Measurements from ENCODE around the gene NT5C1A.
A peak's percentile ranks its signal among the peaks of the same experiment; 100 is the strongest.

The NT5C1A gene

GRCh38 chr1:39659110-39659509, 12.8 kb downstream of the NT5C1A start:
- DNase-seq (ENCODE audit: low spot score) = no peak

DNA sequence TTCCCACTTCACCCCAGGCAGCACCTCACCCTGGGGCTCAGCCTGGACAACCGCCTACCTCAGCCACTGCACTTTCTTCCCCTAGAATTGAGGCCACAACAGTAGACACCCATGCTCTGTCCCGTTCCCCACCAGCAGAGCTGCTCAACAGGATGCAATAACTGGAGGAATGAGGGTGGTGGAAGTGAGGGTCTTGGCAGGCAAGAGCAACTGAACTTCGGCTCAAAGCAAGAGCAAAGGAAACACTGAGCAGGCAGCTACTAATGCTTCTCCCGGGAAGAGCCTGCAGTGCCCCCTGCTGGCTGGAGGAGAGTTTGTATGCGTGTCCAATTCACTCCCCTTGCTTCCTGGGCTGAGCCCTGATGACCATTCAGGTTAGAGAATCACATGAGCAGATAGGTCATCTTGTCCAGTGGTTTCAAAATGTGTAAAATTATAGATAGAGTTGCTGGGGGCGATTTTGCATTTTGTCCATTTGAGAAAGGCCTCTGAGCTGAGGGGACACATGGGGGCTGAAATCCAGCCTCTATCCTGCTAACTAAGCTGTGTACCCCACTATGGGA, 13.9 kb downstream of the NT5C1A start:
- DNase-seq (ENCODE audit: low spot score) = peak; percentile 66

DNA sequence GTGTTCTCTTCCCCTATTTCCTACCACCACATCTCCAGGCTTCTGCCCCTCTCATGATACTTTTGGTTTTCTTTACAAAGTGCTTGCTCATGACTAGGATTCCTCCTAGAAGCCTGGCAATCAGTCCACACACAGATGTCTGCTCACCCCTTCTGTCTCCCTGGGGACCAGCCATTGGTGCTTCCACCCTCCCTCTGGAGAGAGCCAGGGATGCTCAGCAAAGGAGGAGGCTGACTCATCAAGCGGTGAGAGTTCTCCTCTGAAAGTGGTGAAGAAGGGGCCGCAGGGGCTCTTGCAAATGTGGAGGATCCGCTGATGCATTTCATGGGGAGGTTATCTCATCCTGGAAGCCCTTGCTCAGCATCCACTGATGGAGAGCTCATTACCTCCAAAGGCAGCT, 14.5 kb downstream of the NT5C1A start:
- no peak for DNase-seq (ENCODE audit: low spot score)

DNA sequence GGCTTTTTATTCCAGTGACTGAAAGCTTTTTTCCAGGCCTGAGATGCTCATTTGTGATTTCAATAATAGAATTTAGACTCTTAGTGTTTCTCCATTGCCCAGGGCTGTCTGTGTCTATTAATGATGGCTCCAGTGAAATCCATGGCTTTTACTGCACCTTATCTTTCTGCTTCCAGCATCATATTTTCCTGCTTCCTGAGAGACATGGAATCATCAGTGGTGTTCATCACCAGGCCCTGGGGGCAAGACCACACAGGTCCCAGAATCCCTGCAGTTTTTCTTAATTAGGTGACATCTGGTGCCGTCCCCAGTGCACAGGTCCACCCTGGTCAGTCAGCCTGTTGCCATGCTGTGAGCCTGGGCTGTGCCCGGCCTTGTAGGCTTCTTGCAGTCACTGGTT, 15.5 kb downstream of the NT5C1A start:
- DNase-seq (ENCODE audit: low spot score) = no peak

GRCh38 chr1:39655578-39656268, 16.2 kb downstream of the NT5C1A start:
- DNase-seq (ENCODE audit: low spot score) = no peak

DNA sequence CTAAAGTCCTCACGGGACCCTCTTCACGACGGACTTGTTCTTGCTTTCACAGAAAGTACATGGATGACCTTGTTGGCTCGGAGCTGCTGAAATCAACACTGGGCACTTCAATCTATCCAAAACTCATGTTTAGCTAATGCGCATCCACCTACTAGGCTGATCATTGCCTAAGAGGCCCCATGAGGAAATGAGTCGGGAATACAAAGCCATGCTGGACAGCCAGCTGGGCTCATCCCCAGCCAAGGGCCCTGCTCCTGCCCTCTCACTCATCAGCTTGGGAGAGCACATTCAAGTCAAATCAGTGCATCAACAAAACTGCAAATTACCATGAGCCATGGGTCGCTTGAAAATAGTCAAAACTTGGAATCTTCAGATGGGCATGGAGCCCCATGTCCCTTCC, 17.6 kb downstream of the NT5C1A start:
- DNase-seq (ENCODE audit: low spot score) = no peak

DNA sequence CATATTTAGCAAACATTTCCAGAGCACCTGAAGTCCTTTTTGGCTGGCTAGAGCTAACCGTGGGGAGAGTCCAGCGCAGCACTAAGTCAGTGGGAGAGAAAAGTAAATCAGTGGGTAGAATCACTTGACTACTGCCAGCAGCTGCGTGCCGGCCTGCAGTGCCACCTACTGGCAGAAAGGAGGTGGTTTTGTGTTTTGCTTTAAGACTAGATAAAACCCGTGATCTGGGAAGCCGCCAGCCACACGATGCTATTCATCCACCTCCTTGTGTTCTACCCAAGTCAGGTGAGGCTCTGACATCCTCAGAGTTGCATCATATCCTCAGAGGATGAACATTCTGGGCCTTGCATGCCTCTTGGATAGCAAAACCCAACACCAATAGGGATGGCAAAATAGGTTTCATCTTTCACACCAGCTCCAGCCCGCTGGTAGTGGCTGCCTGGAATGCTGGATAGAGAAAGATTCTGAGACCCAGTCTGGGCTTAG, 18.3 kb downstream of the NT5C1A start:
- peak; percentile 80 for DNase-seq (ENCODE audit: low spot score)

DNA sequence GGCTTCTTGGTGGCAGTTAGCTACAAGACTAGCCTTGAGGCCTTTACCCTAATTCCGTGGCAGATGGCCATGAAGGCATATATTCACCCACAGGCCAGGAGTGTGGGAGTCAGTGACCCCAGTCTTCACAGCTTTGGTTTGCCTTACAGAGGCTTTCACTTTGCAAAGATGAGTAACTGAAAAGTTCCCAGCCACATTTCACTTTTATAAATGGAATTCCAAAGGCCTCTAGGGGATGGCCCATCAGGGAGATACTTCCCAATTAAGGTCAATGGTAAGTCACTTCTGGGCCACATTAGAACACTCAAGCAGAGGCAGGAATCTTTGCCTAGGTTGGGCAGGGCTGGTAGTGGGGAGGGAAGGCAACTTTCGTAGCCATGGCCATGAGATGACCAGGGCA, 19.4 kb downstream of the NT5C1A start:
- DNase-seq (ENCODE audit: low spot score) = no peak

DNA sequence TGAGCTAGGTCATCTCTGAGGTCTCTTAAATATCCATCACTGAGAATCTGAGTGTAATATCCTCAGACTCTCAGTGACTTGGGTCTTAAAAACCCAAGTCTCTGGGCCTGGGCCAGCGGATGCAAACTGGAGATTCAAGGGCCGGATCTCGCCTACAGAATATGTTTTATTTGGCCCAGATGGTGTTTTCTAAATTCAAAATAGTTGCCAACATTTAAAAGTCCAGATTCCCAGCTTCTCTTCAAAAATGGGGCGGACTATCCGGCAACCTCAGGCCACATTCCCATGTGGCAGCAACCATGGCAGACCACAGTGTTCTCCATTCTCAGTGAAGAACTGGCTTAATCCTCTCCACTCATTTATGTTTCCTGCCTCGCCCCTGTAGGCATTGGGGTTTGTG, 19.8 kb downstream of the NT5C1A start:
- no peak for DNase-seq (ENCODE audit: low spot score)

DNA sequence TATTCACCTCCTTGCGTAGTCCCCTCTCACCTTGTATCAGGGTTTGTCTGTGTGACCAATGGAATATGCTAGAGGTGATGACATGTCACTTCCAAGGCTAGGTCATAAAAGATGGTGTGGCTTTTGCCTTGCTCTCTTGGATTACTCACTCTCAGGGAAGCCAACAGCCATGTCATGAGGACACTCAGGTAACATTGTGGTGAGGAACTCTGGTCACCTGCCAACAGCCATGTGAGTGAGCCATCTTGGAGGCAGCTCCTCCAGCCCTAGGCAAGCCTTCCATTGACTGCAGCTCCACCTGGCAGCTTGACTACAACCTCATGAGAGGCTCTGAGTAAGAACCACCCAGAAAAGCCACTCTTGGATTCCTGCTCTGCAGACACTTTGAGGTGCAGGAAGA, 21.5 kb downstream of the NT5C1A start:
- no peak for DNase-seq (ENCODE audit: low spot score)

DNA sequence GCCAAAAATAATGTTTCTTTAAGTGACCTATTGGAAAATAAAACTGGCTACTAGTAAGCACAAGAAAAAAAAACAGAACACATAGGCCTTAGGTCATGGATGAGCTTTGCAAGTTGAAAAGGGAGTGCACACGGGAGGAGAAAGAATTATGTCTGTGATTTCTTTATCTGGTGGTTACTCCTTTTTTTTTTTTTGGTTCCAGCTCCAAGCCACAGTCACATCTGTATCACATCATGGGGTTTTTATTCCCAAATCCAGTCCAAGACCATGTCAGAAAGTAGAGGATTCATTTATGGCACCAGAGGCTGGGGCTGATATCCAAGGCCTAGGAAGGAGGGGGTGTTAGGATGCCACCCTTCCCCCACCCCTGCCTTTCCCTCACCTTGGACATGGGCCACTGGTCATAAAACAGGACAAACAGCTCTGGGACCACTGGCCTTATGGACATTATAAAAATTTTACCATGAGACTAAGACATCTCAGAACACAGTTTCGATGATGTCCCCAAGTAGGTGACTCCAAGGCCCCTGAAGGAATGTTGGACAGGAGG, 22.2 kb downstream of the NT5C1A start:
- DNase-seq (ENCODE audit: low spot score) = no peak

DNA sequence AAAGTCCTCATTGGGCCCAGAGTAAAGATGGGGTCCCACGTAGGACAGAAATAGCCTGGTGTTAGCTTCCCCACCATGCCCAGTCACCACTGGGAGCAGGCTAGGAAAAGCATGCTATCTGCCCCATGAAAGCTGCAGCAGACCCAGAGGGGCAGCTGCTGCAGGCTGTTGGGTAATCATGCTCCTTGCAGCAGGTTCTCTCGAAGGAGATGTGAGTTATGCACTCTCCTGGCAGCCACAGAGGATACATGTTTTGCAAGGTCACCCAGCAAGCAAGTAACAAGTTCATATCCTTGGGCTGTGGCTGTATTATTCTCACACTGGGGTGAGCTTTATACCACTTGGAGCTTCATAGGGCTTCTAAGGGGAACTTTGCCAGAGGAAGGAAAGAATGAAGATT, 23.4 kb downstream of the NT5C1A start:
- DNase-seq (ENCODE audit: low spot score) = no peak

DNA sequence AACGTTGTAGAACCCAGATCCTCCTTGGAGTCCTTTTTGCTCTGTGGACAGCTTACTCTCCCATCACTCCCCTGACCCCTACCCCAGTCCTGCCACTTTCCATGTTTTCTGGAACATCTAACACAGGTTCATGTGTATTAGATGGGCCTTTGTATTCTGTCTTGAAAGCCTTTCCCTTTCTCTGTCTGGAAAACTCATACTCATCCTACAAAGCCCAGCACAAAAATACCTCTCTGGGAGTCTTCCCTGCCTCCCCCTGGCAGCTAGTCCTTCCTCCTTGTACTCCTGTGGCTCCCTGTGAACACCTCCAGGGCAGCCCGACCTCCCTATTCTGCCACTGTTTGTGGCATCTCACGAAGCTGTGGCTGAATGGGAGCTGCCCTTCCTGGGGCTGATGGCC, 24.7 kb downstream of the NT5C1A start:
- DNase-seq (ENCODE audit: low spot score) = no peak

DNA sequence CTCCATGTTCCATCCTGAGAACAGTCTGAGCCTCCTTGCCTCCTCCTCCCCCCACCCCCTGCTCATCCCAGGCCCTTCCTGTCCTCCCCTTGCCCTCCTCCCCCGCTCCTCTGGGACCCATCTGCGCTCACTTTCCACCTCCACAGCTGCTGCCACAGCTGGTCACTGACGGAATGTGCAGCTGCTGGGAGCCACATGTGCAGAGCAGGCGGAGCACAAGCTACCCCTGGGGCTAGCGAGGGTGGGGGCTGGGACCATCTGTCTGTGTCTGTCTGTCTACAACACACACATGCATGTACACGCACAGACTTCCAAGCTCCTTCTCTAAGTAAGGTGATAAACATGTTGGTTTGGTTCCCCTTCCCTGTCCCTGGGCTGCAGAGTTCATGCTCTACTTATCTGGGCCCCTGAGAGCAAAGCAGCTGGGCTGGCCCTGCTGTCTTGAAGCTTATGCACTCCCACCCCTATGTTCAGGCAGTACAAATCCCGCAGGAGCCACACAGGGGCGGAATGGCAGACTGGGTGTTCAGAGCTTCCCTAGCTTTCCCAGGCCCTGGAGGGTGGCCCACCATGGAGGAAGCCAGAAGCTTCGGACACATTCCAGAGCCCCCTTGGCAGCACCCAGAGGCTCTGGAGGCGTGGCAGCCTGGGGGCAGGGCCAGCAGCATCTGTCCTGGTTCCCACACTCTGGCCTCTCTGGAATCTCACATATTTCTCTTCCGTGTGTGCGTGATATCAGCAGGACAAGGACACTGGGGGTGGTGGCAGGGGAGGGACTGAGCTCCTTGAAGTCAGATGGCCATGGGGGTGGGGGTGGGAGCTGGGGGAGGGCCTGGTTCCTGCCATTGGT, 25.4 kb downstream of the NT5C1A start:
- DNase-seq (ENCODE audit: low spot score) = no peak

GRCh38 chr1:39645411-39646043, 26.4 kb downstream of the NT5C1A start:
- DNase-seq (ENCODE audit: low spot score) = no peak

GRCh38 chr1:39643705-39644104, 28.2 kb downstream of the NT5C1A start:
- no peak for DNase-seq (ENCODE audit: low spot score)

- DNase-seq (ENCODE audit: low spot score) = peak; percentile 27
Observed at GRCh38 chr1:39642796-39643195, 29.1 kb downstream of the NT5C1A start.

- no peak for DNase-seq (ENCODE audit: low spot score)
Observed at GRCh38 chr1:39640861-39641260, 31.0 kb downstream of the NT5C1A start.

- DNase-seq (ENCODE audit: low spot score) = no peak
Observed at GRCh38 chr1:39639305-39640130, 32.4 kb downstream of the NT5C1A start, which contains the start of gene HEYL. HEYL (minus strand) TSS chr1:39639643; CDS start chr1:39639625, 18 bp downstream.

GRCh38 chr1:39638965-39639304, 33.0 kb downstream of the NT5C1A start:
- no peak for DNase-seq (ENCODE audit: low spot score)

DNA sequence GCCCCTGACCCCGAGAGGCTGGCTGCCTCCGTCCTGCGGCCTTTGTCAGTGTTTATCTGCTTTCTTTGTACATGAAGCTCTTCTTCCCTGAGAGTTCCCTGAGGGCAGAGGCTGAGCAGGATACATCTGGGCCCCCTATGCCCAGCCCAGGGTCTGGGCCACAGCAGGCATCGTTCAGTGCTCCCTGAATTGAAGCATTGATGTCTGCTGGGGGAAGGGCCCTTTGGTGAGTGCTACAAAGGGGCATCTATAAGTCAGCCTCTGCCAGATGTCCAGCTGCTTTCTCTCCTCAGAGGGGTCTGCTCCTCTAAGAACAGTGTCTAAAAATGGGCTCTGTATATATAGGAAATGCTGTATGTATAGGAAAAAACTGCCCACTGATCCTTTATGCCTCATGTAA, 34.5 kb downstream of the NT5C1A start:
- no peak for DNase-seq (ENCODE audit: low spot score)

GRCh38 chr1:39635871-39636210, 36.1 kb downstream of the NT5C1A start:
- no peak for DNase-seq (ENCODE audit: low spot score)
